Motor neuron (in vitro differentiated cells): Measurements from ENCODE around the gene ZNF839. TPM values are rescaled to one million over a fixed set of nuclear protein-coding genes. Genes with fewer than 3 reads are reported as not detected.
"Not testable (repeated sequence)": the region's sequence is repeated elsewhere in the genome, so short reads cannot be mapped to it uniquely, and the experiment has no call there.

ENCODE experiments used
- ATAC-seq, 8 experiments: fragments of 200-7000 bp; cut with Tn5 transposase; replicated peaks in 6 of 8; 2 replicates each; pipeline ENCODE4 v1.8.0; 2021; ENCODE audit warnings: mild to moderate bottlenecking in 8 of 8, moderate library complexity in 8 of 8
- H3K27ac ChIP-seq, 2 donors: fragments of 250-450 bp; sonication (Bioruptor Pico); 2 replicates each; pipeline ENCODE4 v1.9.0; 2021; ENCODE audit warnings: antibody characterized with exemption in 2 of 2, mild to moderate bottlenecking in 2 of 2, moderate library complexity in 1 of 2
- H3K4me1 ChIP-seq, 2 donors: fragments of 250-450 bp; sonication (Bioruptor Pico); replicated peaks in 1 of 2; 2 replicates each; pipeline ENCODE4 v1.6.1; 2021; ENCODE audit warnings: antibody characterized with exemption in 2 of 2, mild to moderate bottlenecking in 2 of 2, moderate library complexity in 1 of 2
- H3K4me3 ChIP-seq, 5 donors: fragments of 250-450 bp; sonication (Bioruptor Pico); 2 replicates each; pipeline ENCODE4 v1.9.0; 2021; ENCODE audit warnings: antibody characterized with exemption in 5 of 5, mild to moderate bottlenecking in 5 of 5, moderate library complexity in 4 of 5
- WGBS, 10 experiments: fragments of 450-650 bp; shearing (Covaris generic); methylation state at CpG; one replicate each; pipeline ENCODE4 v1.0.0; 2022; 5-methylcytosine and 5-hydroxymethylcytosine counted together
- in situ Hi-C, 9 experiments: fragments of 400-800 bp; cut with MboI; loops; one replicate each; pipeline ENCODE4 v1.15.0; 2021; ENCODE audit warnings: low sequenced_read_pairs in 9 of 9, low pct_unique_long_range_greater_than_20kb in 2 of 9; ENCODE audit not compliant: unreplicated experiment in 9 of 9
- total RNA-seq, 8 experiments: library from RNA; unstranded; fragments of 300-600 nt; gene quantifications; 2 replicates each; pipeline versions ENCODE4 v1.2.3 to v1.2.4, GENCODE V29; 2022

ZNF839 gene
- total RNA-seq, 8 experiments from 2014 or later = 7.8 to 16.7 (median 10.2) TPM

- Histone ChIP-seq H3K27ac (no peak overlapping the region), H3K4me1 (peaks cover 5 to 6% of the 10 kb centered on the region in 2 donors), H3K4me3 (no peak overlapping the region)
- ATAC-seq = no peak
- in situ Hi-C loops = no loop called here
- 78 to 100% (median 100%) methylated on average over 1 of the region's 1 CpG; no CpG with 5 or more reads in 2 of the 10 experiments for WGBS, 10 experiments
These were observed 27.1 kb upstream of the ZNF839 start for GRCh38 chr14:102292441-102292840.

- ATAC-seq = no peak
- WGBS, 10 experiments = 59 to 97% (median 88%) methylated on average over 1 to 6 of the region's 6 CpGs
- peaks cover 5 to 6% of the 10 kb centered on the region in 2 donors for H3K4me1 ChIP-seq
- no peak overlapping the region for H3K27ac ChIP-seq
- in situ Hi-C loops = no loop called here
- H3K4me3 ChIP-seq = no peak overlapping the region
These were observed 25.8 kb upstream of the ZNF839 start for GRCh38 chr14:102293781-102294180.

GRCh38 chr14:102295270-102295669 is 24.3 kb upstream of the ZNF839 start:
- in situ Hi-C loops = no loop called here
- no peak overlapping the region for H3K27ac ChIP-seq
- H3K4me1 ChIP-seq = peaks cover 5 to 6% of the 10 kb centered on the region in 2 donors
- no peak overlapping the region for H3K4me3 ChIP-seq
- ATAC-seq = peak in 4 of 8 experiments; percentile 30 to 90 (median 46)
- 0 to 83% (median 45%) methylated on average over 1 to 3 of the region's 3 CpGs; no CpG with 5 or more reads in 1 of the 10 experiments for WGBS, 10 experiments

GRCh38 chr14:102297436-102298170 is 21.9 kb upstream of the ZNF839 start:
- 90 to 100% (median 98%) methylated on average over 2 to 6 of the region's 33 CpGs; no CpG with 5 or more reads in 7 of the 10 experiments for WGBS, 10 experiments
- peak in 1 of 8 experiments; percentile 12 for ATAC-seq

GRCh38 chr14:102298303-102299070 is 21.1 kb upstream of the ZNF839 start:
- ATAC-seq, H3K27ac ChIP-seq, in situ Hi-C loops, H3K4me3 ChIP-seq, H3K4me1 ChIP-seq: not testable (repeated sequence)
- WGBS, 10 experiments = 82 to 100% (median 99%) methylated on average over 1 to 10 of the region's 12 CpGs; no CpG with 5 or more reads in 4 of the 10 experiments

More at GRCh38 chr14:102297436-102298170, 21.9 kb upstream of the ZNF839 start:
- H3K27ac ChIP-seq = no peak overlapping the region
- in situ Hi-C loops = no loop called here
- no peak overlapping the region for H3K4me3 ChIP-seq
- H3K4me1 ChIP-seq = peaks cover 5 to 6% of the 10 kb centered on the region in 2 donors

GRCh38 chr14:102303664-102304063 is 15.9 kb upstream of the ZNF839 start:
- Histone ChIP-seq H3K27ac (no peak overlapping the region), H3K4me1 (peaks cover 2 to 5% of the 10 kb centered on the region in 2 donors), H3K4me3 (peak overlapping the region in 1 of 5 donors; percentile 70)
- WGBS, 10 experiments = 66 to 93% (median 84%) methylated on average over 2 to 3 of the region's 3 CpGs; no CpG with 5 or more reads in 1 of the 10 experiments
- in situ Hi-C loops = loop anchor here in 8 of 9 experiments (25.0 kb wide), 3 partner anchors 191 to 341 kb away; partner anchors contain the start of gene DYNC1H1 (in 5 of the 8)
- ATAC-seq = no peak

GRCh38 chr14:102304611-102305506 is 14.7 kb upstream of the ZNF839 start, which contains the start of gene MOK:
Gene MOK, minus strand, starts transcription at chr14:102305164. Its CDS starts 196 bp downstream, at chr14:102304968.
- in situ Hi-C loops = loop anchor here in 8 of 9 experiments (25.0 kb wide), 3 partner anchors 193 to 343 kb away; partner anchors contain the start of gene DYNC1H1 (in 5 of the 8)
- ATAC-seq = peak; percentile 88 to 98 (median 98)
- Histone ChIP-seq H3K4me3 (peak within 1 kb of the TSS; percentile 50 to 87 (median 70)), H3K4me1 (peaks cover 2 to 5% of the 10 kb centered on the region in 2 donors), H3K27ac (peak within 1 kb of the TSS; percentile 13 to 77)
- WGBS, 10 experiments = 0 to 43% (median 2%) methylated on average over 3 to 14 of the region's 53 CpGs; no CpG with 5 or more reads in 2 of the 10 experiments

- peak overlapping the region; percentile 27 to 38 (median 33) for H3K4me3 ChIP-seq
- WGBS, 10 experiments = 0 to 60% (median 5%) methylated on average over 1 to 12 of the region's 52 CpGs; no CpG with 5 or more reads in 3 of the 10 experiments
- peaks cover 12 to 21% of the 10 kb centered on the region in 2 donors for H3K4me1 ChIP-seq
- in situ Hi-C loops = loop anchor here (10.0 to 25.0 kb wide), 4 partner anchors 80 to 352 kb away; partner anchors contain the start of gene DYNC1H1 (in 5 of the 9)
- peak; percentile 37 to 65 (median 60) for ATAC-seq
- no peak overlapping the region for H3K27ac ChIP-seq
These were observed 5.1 kb upstream of the ZNF839 start for GRCh38 chr14:102314242-102315011.

GRCh38 chr14:102315121-102315520 is 4.4 kb upstream of the ZNF839 start:
- no peak overlapping the region for H3K4me3 ChIP-seq
- in situ Hi-C loops = loop anchor here (10.0 to 25.0 kb wide), 4 partner anchors 80 to 353 kb away; partner anchors contain the start of gene DYNC1H1 (in 5 of the 9)
- no peak overlapping the region for H3K27ac ChIP-seq
- ATAC-seq = no peak
- H3K4me1 ChIP-seq = peaks cover 12 to 21% of the 10 kb centered on the region in 2 donors
- WGBS, 10 experiments = 75 to 90% (median 87%) methylated on average over 1 to 6 of the region's 6 CpGs; no CpG with 5 or more reads in 6 of the 10 experiments

- peak overlapping the region; percentile 40 to 53 (median 46) for H3K4me3 ChIP-seq
- in situ Hi-C loops = loop anchor here (10.0 to 25.0 kb wide), 4 partner anchors 82 to 354 kb away; partner anchors contain the start of gene DYNC1H1 (in 5 of the 9)
These were observed 3.2 kb upstream of the ZNF839 start for GRCh38 chr14:102316338-102316742.

More at GRCh38 chr14:102316338-102316742, 3.2 kb upstream of the ZNF839 start:
- ATAC-seq = peak; percentile 0 to 24 (median 10)
- Histone ChIP-seq H3K4me1 (peaks cover 17 to 25% of the 10 kb centered on the region in 2 donors), H3K27ac (peak overlapping the region; percentile 44 to 73)
- 0 to 22% (median 10%) methylated on average over 1 to 10 of the region's 10 CpGs; no CpG with 5 or more reads in 1 of the 10 experiments for WGBS, 10 experiments
